CD4-positive, alpha-beta T cell treated with Interleukin-17A for 1 hour (primary cell): Measurements from ENCODE around the gene COG1.
"Not testable (repeated sequence)": the region's sequence is repeated elsewhere in the genome, so short reads cannot be mapped to it uniquely, and the experiment has no call there.

Source experiments
- DNase-seq: peaks from one replicate; pipeline ENCODE4 v3.0.0-alpha.2; 2020

Gene COG1, protein sequence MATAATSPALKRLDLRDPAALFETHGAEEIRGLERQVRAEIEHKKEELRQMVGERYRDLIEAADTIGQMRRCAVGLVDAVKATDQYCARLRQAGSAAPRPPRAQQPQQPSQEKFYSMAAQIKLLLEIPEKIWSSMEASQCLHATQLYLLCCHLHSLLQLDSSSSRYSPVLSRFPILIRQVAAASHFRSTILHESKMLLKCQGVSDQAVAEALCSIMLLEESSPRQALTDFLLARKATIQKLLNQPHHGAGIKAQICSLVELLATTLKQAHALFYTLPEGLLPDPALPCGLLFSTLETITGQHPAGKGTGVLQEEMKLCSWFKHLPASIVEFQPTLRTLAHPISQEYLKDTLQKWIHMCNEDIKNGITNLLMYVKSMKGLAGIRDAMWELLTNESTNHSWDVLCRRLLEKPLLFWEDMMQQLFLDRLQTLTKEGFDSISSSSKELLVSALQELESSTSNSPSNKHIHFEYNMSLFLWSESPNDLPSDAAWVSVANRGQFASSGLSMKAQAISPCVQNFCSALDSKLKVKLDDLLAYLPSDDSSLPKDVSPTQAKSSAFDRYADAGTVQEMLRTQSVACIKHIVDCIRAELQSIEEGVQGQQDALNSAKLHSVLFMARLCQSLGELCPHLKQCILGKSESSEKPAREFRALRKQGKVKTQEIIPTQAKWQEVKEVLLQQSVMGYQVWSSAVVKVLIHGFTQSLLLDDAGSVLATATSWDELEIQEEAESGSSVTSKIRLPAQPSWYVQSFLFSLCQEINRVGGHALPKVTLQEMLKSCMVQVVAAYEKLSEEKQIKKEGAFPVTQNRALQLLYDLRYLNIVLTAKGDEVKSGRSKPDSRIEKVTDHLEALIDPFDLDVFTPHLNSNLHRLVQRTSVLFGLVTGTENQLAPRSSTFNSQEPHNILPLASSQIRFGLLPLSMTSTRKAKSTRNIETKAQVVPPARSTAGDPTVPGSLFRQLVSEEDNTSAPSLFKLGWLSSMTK

DNA sequence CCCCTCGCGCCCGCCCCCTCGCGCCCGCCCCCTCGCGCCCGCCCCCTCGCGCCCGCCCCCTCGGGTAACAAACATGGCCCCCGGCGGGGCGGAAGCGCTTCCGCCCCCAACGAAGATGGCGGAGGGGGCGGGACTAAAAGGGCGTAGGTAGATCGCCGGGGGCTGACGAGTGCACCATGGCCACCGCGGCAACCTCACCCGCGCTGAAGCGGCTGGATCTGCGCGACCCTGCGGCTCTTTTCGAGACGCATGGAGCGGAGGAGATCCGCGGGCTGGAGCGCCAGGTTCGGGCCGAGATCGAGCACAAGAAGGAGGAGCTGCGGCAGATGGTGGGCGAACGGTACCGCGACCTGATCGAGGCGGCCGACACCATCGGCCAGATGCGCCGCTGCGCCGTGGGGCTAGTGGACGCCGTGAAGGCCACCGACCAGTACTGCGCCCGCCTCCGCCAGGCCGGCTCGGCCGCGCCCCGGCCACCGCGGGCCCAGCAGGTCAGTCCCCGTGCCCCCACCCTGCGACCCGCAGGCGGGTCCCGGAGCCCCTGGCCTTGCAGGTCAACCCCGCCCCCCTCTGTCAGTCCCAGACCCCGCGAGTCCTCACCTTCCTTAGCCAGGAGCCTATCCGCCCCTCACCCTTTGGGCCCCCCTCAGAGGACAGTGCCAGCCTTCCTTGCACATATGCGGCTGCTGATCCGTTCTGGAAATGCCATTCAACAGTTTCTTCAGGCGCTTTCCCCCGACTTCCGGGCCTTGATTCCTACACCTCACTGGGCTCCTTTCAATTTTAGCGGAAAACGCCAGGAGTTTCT is at the start of gene COG1:
TSS of gene COG1 (plus strand) at position 162 of the 808 bp plus-strand sequence. CDS start at position 177, 15 bp downstream.
- DNase-seq = peak; percentile 87

DNA sequence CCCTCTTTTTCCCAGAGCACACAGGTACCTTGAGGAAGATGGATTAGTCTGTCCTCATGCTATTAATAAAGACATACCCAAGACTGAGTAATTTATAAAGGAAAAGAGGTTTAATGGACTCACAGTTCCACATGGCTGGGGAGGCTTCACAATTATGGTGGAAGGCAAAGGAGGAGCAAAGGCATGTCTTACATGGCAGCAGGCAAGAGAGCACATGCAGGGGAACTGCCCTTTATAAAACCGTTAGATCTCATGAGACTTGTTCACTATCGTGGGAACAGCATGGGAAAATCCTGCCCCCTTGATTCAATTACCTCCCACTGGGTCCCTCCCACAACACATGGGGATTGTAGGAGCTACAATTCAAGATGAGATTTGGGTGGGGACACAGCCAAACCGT is 48.6 kb upstream of the COG1 start:
- DNase-seq = not testable (repeated sequence)

DNA sequence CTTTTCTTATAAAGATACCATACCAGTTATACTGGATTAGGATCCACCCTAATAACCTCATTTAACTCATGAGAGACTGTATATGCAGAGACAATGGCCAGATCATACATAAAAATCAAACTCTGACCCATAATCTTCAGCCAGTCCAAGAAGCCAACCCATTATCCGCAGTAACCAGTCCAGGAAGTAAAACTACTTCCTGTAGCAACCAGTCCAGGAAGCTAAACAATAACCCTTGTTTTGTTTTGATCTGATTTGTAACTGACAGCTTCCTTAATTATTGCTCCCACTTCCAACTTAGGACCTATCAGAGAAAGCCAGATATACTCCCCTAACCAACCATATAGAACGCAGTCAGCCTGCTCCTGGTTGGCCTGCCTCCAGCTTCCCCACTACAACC is 47.2 kb upstream of the COG1 start:
- DNase-seq = no peak

DNA sequence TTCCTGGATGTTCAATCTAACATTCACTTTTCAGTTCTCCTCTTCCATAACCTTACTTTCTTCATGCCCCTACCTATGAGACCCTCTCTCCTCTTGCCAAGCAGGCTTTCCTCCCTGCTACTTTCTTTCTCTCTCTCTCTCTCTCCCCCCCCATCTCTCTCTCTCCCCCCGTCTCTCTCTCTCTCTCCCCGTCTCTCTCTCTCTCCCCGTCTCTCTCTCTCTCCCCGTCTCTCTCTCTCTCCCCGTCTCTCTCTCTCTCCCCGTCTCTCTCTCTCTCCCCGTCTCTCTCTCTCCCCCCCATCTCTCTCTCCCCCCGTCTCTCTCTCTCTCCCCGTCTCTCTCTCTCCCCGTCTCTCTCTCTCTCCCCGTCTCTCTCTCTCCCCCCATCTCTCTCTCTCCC is 45.1 kb upstream of the COG1 start:
- DNase-seq = not testable (repeated sequence)

DNA sequence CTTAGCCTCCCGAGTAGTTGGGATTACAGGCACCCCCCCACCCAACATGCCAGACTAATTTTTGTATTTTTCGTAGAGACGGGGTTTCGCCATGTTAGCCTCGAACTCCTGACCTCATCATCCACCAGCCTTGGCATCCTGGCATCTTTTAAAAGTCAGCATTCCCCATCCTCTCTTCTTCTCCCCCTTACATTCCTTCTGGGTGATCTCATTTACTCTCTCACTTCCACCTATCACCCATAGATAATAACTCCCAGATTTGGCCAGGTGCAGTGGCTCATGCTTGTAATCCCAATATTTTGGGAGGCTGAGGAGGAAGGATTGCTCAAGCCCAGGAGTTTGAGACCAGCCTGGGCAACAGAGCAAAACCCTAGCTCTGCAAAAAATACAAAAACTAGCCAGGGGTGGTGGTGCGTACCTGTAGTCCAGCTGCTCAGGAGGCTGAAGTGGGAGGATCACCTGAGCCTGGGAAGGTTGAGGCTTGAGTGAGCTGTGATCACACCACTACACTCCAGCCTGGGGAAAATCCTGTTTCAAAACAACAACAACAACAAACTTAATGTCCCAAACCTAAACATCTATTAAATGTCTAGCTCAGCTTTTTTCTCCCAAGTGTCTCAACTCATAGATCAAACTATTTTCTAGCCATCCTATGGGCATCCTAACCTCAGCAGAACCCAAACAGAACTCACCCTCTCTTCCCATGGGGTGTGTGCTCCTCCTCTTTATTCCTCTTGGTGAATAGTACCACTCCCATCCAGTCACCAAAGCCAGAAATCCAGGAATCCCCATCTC is 44.1 kb upstream of the COG1 start:
- DNase-seq = no peak

DNA sequence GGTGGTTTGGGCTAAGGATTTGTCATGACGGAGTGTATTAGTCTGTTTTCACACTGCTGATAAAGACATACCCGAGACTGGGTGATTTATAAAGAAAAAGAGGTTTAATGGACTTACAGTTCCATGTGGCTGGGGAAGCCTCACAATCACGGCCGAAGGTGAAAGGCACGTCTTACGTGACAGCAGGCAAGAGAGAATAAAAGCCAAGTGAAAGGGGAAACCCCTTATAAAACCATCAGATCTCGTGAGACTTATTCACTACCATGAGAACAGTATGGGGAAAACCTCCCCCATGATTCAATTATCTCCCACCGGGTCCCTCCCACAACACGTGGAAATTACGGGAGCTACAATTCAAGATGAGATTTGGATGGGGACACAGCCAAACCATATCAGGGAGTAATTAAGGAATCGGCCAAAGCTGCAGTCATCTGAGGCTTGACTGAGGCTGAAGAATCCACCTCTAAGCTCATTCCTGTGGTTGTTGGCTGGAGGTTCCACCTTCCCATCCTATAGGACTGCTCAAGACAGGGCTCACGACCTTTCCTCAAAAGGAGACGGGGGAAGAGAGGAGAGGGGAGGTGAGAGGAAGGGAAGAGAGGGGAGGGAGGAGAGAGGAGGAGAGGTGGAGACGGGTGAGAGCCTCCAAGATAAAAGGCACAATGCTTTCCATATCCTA is 42.1 kb upstream of the COG1 start:
- not testable (repeated sequence) for DNase-seq

DNA sequence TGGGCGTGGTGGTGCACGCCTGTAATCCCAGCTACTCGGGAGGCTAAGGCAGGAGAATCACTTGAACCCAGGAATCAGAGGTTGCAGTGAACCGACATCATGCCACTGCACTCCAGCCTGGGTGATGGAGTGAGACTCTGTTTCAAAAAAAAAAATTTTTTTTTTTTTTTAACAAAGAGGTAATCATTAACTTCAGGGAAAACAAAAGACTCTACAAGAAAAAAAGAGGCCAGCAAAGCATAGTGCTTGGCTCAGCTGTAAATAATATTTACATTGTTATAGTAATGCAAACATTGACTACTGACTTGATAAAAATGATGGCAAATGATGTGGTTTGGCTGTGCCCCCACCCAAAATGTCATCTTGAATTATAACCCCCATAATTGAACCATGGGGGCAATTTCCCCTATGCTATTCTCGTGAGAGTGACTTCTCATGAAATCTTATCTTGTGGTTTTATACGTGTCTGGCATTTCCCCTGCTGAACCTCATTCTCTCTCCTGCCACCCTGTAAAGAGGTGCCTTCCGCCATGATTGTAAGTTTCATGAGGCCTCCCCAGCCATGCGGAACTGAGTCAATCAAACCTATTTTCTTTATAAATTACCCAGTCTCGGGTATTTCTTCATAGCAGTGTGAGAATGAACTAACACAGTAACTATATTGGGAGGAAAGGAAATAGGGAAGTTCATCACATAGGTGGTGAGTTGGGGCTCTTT is 40.8 kb upstream of the COG1 start:
- DNase-seq = no peak

DNA sequence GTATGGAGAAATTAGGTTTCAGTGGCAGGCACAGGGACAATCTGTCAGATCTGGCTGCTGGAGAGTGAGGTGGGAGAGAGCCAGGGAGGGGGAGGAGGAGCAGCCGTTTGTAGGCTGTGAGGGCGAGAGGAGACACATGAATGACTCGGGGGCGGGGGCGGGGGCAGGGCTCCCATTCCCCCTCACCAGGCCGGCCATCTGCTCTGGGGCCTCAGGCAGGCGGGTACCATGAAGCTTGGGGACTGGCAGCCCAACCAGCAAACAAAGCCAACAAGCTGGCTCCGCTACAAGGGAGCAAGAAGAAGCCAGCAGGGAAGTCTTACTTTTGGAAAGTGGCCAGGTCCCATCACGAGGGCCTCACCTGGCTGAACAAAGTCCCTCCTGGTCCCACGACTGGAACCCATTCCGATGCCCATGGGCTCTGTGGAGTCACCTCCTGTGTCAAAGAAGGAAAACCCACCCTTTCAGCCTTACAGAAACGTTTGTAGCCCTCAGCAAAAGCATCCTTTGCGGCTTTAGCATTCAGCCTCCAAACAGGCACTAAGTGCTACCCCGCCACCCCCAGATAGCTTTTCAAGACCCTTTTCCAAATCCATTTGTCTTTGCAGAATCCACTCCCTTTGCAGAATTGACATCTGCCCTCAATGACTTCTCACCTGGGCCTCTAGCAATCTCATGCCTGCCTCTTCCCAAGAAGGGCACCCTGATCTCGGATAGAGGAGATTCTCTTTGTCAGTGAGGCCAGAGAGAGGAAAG is 37.3 kb upstream of the COG1 start:
- no peak for DNase-seq

DNA sequence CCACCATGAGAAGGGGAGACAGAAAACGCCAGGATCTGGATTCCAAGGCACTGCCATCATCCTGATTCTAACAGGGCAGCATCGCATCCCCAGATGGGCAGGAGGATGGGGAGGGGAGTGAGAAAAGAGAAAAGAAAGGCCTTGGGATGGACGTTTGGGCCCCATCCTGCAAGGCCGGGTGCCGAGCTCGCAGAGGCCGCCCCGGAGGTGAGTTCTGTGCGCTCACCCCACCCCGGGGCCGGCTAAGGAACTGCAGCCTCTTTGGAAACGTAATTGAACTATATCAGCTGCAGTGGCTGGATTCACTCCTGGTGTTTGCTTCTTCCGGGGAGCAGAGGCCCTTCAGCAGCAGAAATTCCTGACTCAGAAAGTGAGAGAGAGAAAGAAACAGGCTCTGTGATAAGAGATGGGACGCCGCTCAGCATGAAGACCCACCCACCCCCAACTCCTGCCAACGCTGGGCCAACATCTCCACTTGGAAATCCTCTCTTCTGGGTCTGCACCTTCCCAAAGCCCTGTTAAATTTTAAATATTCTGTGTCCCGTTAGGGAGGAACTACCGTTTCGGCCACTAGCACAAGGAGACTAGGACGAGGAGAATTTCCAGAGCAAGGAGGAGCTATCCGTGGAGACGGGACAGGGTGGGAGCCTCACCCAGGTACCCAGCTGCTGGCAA is 36.6 kb upstream of the COG1 start:
- DNase-seq = peak; percentile 51

DNA sequence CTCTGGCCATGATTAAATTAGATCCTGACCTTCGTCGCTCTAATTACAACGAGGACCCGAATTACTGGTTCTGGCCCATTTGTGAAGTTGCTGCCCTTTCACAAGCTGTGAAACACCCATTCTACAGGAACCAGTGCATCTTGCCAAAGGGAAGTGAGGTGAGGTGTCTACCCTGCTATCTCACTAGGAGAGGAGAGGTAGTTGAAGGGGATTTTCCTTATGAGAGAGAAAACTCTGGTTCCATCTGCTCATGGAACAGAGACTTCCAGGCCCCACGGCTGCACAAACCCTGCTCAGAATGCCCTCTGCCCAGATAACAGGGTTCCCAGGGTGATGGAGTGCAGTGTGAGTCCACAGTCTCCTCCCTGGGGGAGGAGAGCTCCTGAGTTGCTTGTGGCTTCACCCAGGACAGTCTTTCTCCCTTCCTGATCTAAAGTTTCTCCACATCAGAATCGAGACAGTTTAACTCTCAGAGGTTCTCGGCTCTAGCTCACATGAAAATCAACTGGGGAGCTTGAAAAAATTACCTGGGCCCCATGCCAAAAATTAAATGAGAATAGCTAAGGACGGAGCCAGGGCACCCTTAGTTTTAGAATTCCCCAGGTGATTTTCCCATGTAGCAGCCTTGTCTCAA is 35.9 kb upstream of the COG1 start:
- no peak for DNase-seq

DNA sequence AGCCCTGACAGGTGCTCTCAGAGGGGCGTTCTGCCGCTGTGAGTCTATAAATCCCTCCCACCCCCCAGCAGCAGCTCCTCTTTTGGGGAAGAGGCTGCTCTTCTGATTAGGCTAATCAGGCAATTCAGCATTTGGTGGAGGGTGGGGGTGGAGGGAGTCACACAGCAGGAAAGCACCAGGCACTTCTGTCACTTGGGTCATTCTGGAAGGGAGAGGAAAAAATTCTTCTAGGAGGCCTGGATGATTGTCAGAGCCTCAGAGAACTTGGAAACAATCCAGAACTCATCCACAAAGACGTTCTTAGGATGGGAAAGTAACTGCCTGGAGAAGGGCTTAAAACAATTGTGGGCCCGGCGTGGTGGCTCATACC is 35.3 kb upstream of the COG1 start:
- DNase-seq = no peak

DNA sequence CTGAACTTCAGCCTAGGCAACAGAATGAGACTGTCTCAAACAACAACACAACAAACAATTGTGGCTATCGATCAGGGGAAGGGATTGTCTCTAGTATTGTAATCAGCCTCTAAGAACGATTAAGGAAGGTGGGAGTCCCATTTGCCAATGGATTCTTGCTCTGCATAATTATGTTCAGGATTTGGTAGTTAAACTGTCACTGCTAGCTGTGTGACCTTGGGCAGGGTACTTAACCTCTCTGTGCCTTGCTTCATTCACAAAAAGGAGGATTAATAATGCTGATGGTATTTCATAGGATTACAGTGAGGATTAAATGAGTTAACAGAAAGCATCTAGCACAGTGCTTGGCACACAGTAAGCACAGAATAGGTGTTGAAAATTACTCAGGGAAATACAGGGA is 34.7 kb upstream of the COG1 start:
- DNase-seq = no peak

DNA sequence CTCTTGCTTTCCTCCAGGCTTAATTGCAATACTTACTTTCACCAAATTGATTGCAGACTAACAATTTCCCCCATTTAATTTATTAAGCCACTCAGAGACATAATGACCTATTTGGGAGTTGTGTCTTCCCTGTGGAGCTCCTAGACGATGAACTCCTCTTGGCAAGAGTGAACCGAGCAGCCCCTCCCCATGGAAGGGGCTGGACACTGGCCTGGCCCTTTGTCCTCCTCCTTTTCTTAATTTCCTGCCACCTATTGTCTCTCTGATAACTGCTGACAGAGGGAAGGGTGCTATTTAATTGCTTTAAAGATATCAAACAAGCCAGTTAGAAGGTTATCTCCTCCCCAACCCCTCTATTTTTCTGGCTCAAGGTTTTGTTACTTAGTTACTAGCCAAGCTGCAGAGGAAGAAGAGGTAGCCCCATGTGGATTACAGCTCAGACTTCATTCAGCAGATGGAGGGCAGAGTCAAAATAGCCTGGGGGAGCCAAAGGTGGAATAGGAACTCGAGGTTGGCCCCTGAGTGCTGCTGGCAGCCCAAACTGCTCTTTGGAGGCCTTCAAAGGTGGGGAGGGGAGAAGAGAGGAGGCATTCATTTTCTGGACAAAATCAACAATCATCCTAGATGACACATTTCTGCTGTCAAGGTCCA is 31.8 kb upstream of the COG1 start:
- no peak for DNase-seq

DNA sequence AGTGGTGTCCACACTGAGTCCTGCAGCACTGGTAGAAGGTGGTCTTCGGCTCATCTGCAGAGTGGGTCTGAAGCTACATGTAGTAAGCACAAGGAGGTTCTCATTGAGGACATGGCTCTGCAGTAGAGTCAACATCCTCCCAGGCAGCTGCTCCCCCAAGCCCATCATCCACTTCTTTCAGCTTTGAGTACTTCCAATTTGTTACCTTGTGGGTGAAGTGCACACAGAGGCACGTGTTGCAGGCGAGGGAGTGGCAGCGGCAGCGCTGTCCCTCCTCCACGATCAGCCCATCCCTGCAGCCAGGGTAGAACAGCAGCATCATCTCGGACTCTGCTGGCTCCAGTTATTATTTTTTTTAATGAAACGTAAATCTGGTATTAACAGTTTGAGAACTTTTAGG is 29.8 kb upstream of the COG1 start:
- no peak for DNase-seq

DNA sequence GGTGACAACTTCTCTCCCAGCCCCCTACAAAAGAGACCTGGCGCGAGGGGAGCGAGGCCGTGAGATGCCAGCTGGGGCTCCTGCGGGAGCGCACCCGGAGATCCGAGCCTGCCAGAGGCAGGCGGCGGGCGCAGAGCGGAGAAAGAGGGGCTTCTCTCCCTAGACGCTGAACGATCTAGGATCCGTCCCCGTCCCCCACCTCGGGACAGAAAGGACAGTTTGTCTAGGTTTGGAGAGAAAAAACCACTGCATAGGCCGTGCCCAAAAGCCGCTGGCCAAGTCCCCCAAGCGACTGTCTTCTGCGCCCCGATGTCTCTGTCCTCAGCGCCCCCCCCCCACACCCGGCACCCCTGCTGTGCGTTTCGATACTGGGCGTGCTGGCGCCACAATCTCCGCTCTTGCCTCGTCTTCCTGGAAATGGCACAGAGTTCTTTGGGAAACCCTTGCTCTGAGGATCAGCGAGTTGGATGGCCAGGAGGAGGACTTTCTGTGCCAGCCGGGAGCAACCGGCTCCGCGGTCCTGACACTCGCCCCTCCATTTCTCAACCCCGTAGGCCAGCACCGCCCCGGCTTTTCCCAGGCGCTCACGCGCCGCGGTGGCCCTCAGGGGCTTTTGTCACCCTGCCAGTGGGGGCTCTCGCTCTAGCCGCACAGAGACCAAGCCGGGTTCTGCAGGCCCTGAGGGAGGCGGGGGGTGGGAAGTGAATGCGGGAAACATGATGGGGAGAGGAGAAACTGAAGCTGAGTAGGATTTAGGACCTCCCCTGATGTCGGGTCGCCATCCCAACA is 27.0 kb upstream of the COG1 start:
- no peak for DNase-seq

DNA sequence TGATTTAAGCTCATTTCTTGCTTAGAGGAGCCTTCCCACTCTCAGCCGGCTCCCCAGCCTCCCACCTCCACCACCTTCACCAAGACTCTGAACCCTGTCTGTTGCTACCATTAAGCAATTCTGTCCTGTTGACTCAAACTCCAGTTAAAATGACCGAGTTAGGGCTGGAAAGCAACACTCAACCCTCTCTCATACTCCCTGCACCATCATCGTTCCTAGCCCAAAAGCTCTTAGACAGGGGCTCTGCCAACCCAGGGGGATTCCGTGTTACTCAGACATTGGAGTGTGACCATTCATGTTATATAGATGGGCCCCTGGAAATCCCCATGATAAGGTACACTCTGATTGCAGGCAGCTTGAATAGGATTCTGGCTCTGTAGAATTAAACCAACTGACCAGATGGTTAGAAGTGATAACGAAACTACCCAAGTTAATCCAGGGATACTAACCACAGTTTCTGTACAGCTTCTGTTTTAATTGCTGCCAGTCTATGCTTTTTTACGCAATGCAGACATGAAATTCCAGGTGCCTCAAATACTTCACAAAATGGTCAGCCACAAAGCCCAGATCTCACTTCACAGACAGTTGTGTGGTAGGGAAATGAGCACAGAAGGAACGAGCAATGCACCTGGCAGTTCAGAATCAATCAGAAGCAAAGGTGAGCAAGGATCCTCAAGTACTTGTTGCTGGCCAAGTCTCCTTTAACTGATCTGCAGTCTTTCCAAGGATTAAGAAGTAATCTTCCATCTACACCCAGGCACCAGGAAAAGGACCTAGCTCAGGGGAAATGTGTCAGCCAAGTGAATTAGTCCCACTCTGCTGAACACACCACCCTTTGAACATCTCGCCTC is 25.9 kb upstream of the COG1 start:
- no peak for DNase-seq

DNA sequence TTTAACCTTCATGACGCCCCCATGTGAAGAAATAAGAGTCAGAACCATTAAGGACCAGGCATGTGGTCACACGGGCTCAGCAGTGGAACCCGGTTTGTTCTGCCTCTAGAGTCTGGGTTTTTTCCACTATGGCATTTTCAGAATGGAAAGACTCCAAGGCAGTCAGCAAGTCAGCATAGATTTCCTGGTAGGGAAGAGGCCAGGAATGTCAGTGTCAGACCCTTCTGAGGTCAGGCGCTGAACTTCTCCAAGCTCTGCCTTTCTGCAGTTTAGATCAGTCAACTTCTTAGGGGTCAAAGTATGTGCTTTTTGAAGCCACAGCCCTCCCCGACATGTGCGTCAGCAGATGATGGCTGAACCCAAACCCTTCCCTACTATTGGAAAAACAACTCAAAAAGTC is 24.2 kb upstream of the COG1 start:
- DNase-seq = no peak
